ENCODE results near the gene SMARCAL1. TPM values are rescaled to one million over a fixed set of nuclear protein-coding genes. Genes with fewer than 3 reads are reported as not detected.
A peak's percentile ranks its signal among the peaks of the same experiment; 100 is the strongest.

SMARCAL1 gene
- total and polyA plus RNA-seq, 2 of the 4 experiments (the other 2 are of a cell fraction), result 13.6 to 21.0 TPM

GRCh38 chr2:216413882-216414281 is 1.6 kb downstream of the SMARCAL1 start:
- no peaks in the 10 kb centered on the region for H3K9me3 ChIP-seq (ENCODE audit: control insufficient read depth, insufficient read depth, low read length)
- H3K18ac ChIP-seq (ENCODE audit: low read depth, low read length), result no peak overlapping the region
- CTCF ChIA-PET, result no interaction called here
- no peak overlapping the region for H2AK5ac ChIP-seq (ENCODE audit: low read depth, low read length)
- no peak overlapping the region for H3K14ac ChIP-seq (replicated peaks; ENCODE audit: low read depth, low read length)
- H3K4me3 ChIP-seq (ENCODE audit: insufficient read depth, low read depth, low read length), result no peak overlapping the region
- peaks cover 17 to 28% of the 10 kb centered on the region in 2 experiments for H3K79me1 ChIP-seq (ENCODE audit: low read depth in 1 of 2, low read length in 2 of 2)
- dilution Hi-C loops (cut with HindIII; ENCODE audit: low sequenced_read_pairs, unreplicated experiment), result no loop called here
- H4K20me1 ChIP-seq (ENCODE audit: insufficient read depth, low read length), result no peaks in the 10 kb centered on the region
- no peak overlapping the region for H3K9ac ChIP-seq (ENCODE audit: low read depth, low read length)
- no peak overlapping the region for H3K4ac ChIP-seq (ENCODE audit: low read depth, low read length)
- no peak overlapping the region for H3K4me2 ChIP-seq (ENCODE audit: low read depth, low read length)
- no peak overlapping the region for H2BK120ac ChIP-seq (ENCODE audit: low read depth, low read length)
- peak overlapping the region in 1 of 2 experiments; percentile 58; a peak in 1 of 4 replicates for H4K8ac ChIP-seq (ENCODE audit: low read depth in 2 of 2, low read length in 2 of 2)
- no peak overlapping the region for H2BK20ac ChIP-seq (ENCODE audit: low read depth, low read length)
- ATAC-seq (ENCODE audit: low read depth) (no peak), DNase-seq (no peak)
- intact Hi-C loops (cut with micrococcal nuclease), result no loop called here
- no TSS peak for BruUV-seq (replicated peaks)
- H3K9me1 ChIP-seq (ENCODE audit: insufficient read depth, low read length), result peaks cover 6% of the 10 kb centered on the region; the same call in 1 of the 2 replicates
- H3K23ac ChIP-seq (ENCODE audit: low read depth, low read length), result no peak overlapping the region
- in situ Hi-C loops (cut with MboI; ENCODE audit: low sequenced_read_pairs), result loop anchor here (25.0 kb wide), 1 partner anchor 202 kb away; no protein-coding TSS in a partner anchor
- 80% methylated on average over 1 of the region's 5 CpGs; no CpG with 5 or more reads in 1 of the 2 experiments for WGBS, 2 experiments (ENCODE audit: extremely low coverage in 2 of 2, insufficient read length in 1 of 2)
- no peak for TF ChIP-seq CTCF (conservative IDR thresholded peaks at IDR 0.05; ENCODE audit: low read depth, low read length)
- no peak for TF ChIP-seq MAZ (IDR thresholded peaks at IDR 0.05; ENCODE audit: borderline replicate concordance, low read depth, low read length)
- no peak for TF ChIP-seq RCOR1 (IDR thresholded peaks at IDR 0.05; ENCODE audit: insufficient replicate concordance, low read length)
- no peak for TF ChIP-seq USF2 (IDR thresholded peaks at IDR 0.05; ENCODE audit: low read depth, low read length)
- TF ChIP-seq MAFK (IDR thresholded peaks at IDR 0.05; ENCODE audit: low read depth, low read length), result no peak
- TF ChIP-seq MXI1 (IDR thresholded peaks at IDR 0.05; ENCODE audit: borderline replicate concordance, low read depth, low read length), result no peak
- no peak for TF ChIP-seq RFX5 (IDR thresholded peaks at IDR 0.05; ENCODE audit: low read depth, low read length)
- no peaks in the 10 kb centered on the region for H3K27me3 ChIP-seq (ENCODE audit: control insufficient read depth, insufficient read depth, low read length)
- no peak overlapping the region for H3K56ac ChIP-seq (ENCODE audit: extremely low read depth, insufficient read depth, low read length)
- no peak overlapping the region for H2AFZ ChIP-seq (replicated peaks; ENCODE audit: low read length, poor library complexity)
- H2BK15ac ChIP-seq (ENCODE audit: low read depth, low read length), result no peak overlapping the region
- H4K91ac ChIP-seq (ENCODE audit: insufficient read depth, low read depth, low read length), result no peak overlapping the region
- peaks cover 2% of the 10 kb centered on the region; the same call in 1 of the 2 replicates for H3K4me1 ChIP-seq (ENCODE audit: control insufficient read depth, insufficient read depth, low read length)
- H3K27ac ChIP-seq (ENCODE audit: insufficient read depth, low read length), result no peak overlapping the region
- H4K5ac ChIP-seq (ENCODE audit: low read depth, low read length), result no peak overlapping the region
- no peak overlapping the region for H2BK5ac ChIP-seq (ENCODE audit: low read depth, low read length, poor library complexity, severe bottlenecking)
- no peak overlapping the region for H2AK9ac ChIP-seq (replicated peaks; ENCODE audit: low read depth, low read length, poor library complexity)
- POLR2A ChIA-PET (ENCODE audit: unreplicated experiment), result no interaction called here
- peaks cover 19% of the 10 kb centered on the region for H3K36me3 ChIP-seq (ENCODE audit: control insufficient read depth, insufficient read depth, low read length)

Measured in IMR-90 (cell line).